Stimulated activated CD4-positive, alpha-beta T cell treated with anti-CD3 and anti-CD28 coated beads, Interleukin-2, amount 100 ng/mL, for 4 hours (primary cell): Measurements from ENCODE around the gene SELE.

Source experiments
- DNase-seq: peaks from one replicate; pipeline ENCODE4 v3.0.0-alpha.2; 2020; ENCODE audit warnings: low read depth

Gene SELE

GRCh38 chr1:169733924-169734323 is at the start of gene SELE:
Gene SELE, minus strand, starts transcription at chr1:169734079. Its CDS starts 467 bp downstream, at chr1:169733612.
- no peak for DNase-seq

DNA sequence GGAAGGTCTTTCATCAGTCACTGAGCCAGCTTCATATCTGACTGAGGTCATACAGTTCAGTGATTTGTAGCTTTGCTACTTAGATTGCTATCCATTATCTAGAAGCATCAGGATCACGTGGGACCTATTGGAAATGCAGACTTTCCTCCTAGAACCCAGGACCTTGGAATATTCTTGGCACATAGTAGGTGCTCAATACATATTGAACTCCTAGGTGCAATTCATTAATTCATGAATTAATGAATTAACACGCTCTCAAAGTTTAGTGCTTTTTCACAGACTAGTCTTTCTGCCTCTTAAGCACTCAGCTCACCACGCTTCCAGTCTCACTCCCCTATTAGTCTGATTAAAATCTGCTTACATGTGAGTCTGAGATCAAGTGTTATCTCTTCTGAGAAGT is 48.7 kb upstream of the SELE start:
- DNase-seq, result no peak

DNA sequence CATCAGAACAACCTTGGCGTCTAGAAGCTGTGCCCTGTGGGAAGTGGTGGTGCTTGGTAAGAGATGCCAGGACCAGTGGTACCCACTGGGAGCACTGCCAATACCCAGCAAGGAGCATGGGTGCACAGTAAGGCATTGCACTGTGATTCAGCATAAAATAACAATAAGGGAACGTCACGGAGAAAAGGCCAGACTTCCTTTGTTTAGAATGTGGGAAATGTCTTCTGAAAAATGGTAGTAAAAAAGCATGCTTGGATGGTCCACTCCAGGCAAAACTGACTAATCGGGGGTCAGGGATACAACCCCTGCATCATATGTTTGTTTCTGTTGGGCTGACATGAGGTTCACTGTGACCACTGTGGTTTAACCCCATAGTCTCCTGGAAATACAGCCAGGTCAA is 46.1 kb upstream of the SELE start:
- DNase-seq, result no peak

- no peak for DNase-seq
Observed at GRCh38 chr1:169779150-169779549, 45.3 kb upstream of the SELE start.

DNA sequence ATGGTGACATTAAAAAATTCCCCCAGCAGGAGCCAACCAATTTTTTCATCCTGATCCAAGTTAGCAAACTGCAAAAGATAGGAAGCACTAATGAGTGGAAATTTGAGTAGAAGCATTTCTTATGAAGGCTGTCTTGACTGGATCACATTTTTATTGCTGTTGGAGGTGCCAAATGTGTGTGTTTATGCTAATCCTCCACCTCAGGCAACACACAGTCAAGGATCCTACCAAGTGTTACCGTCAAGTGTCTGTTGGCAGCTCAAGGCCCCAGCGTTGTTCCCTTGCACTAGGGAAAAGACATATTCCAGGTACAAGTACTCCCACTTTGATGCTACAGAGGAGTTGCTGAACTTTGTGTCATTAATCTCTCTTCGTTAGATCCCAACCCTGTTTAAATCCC is 42.6 kb upstream of the SELE start:
- DNase-seq, result no peak

- DNase-seq, result no peak
Observed at GRCh38 chr1:169768161-169768560, 34.3 kb upstream of the SELE start.

- DNase-seq, result no peak
Observed at GRCh38 chr1:169765580-169766331, 31.9 kb upstream of the SELE start.

DNA sequence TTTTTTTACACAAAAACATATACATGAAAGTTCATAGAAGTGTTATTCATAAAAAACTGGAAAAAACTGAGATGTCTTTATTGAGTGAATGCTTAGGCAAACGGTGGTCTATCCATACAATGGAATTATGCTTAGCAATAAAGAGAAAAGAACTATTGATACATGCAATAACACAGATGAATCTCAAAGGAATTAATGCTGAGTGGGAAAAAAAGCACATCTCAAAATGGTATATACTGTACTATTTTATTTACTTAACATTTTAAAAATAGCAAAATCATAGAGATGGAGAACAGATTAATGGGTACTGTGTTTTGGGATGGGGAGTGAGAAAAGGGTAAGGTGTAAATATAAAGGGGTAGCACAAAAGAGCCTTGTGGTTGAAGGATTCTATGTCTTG is 31.0 kb upstream of the SELE start:
- DNase-seq, result no peak

DNA sequence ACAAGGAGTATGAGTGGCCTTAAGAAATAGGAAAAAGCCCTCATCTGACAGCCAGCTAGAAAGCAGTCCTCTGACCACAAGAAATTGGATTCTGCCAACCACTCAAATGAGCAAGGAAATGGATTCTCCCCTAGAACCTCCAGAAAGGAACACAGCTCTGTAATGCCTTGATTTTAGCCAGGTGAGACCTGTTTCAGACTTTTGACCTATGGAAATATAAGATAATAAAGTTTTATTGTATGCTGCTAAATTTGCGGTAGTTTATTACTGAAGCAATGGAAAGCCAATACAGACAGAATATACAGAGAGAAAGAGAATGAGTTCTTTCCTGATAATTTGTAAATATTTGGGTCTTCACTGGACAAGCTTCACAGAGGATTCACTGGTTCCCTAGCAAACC is 28.8 kb upstream of the SELE start:
- DNase-seq, result no peak

- no peak for DNase-seq
Observed at GRCh38 chr1:169759038-169759437, 25.2 kb upstream of the SELE start.

GRCh38 chr1:169753549-169753948 is 19.7 kb upstream of the SELE start:
- DNase-seq, result no peak

- DNase-seq, result no peak
Observed at GRCh38 chr1:169750041-169750440, 16.2 kb upstream of the SELE start.

DNA sequence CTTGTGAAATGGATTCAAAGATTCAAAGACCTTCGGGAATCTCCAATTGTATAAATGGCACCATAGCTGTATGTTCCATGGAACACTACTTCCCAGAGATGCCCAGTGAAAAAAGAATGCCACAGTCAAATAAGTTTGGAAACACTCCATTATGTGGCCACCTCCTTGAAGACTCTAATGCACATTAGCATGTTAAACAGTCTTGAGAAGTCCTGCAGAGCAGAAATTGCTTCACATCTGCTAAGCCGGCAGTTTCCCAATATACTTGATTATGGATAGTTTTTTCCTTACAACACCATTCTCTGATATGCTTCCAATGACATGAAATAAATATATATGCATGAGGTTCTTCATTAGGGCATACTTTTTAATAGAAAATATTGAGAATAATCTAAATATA is 12.7 kb upstream of the SELE start:
- DNase-seq, result no peak

GRCh38 chr1:169745015-169745861 is 11.4 kb upstream of the SELE start:
- DNase-seq, result no peak

DNA sequence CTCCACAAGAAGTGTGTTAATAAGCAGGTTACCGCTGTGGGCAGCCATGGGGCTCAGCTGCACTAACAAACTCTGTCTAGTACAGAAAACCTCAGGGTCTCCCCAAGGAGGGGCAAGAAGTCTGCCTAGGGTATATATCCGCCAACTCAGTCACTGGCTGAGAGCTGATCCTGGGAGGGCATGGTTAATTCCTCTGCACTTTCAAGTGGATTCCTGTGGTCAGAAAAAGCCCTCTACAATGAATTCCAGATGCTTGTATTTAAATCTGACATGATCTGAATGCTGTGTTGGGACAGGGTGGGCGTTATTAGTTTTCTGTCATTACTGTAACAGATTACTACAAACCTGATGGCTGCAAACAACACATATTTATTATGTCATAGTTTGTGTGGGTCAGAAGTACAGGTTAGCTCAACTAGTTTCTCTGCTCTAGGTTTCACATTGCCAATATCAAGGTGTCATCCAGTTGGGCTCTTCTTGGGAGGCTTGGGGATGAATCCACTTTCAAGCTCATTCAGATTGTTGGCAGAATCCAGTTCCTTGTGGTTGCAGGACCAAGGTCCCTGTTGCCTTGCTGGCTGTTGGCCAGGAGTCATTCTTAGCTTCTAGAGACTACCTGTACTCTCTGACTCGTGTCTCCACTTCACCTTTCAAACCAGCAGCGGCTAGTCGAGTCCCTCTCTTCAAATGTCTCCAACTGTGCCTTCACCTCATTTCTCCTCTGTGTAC is 8.0 kb upstream of the SELE start:
- no peak for DNase-seq

- no peak for DNase-seq
Observed at GRCh38 chr1:169739980-169740379, 6.1 kb upstream of the SELE start.

GRCh38 chr1:169731446-169731845 is 2.4 kb downstream of the SELE start:
- DNase-seq, result no peak

GRCh38 chr1:169729991-169730390 is 3.9 kb downstream of the SELE start:
- DNase-seq, result no peak

- no peak for DNase-seq
Observed at GRCh38 chr1:169727307-169727706, 6.6 kb downstream of the SELE start.

- no peak for DNase-seq
Observed at GRCh38 chr1:169726851-169727250, 7.0 kb downstream of the SELE start.

DNA sequence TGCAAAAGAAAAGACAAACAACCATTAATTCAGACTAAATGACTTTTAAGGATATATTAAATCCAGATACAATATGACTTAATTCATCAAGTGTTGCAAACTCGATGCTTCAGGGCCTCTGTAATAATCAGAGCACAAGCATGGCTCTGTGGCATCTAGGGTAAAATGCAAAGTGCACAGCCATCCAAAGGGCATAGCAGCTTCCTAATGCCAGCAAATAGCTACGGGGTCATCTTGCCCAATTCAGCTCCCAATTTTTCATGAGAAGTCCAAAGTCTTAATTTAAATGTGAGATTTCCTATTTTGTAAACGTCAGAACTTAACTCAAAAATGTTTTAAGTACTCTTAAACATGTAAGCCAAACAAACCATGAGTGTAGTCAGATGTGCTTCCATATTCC is 7.9 kb downstream of the SELE start:
- DNase-seq, result no peak

DNA sequence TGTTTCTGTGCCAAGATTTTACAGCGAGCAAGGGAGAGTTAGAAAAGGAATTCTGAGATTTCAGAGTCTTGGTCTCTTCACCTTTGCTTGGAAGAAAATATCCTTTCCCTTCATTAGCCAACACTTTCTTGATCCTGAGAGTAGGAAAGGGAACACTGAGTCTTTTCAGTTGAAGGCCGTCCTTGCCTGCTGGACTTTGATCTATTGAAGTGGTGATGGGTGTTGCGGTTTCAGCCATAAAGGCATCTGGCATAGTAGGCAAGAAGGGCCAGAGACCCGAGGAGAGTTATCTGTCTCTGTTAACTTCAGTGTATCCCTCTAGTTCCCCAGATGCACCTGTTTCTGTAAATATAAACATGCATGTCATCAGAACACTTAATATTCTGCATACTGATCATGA is 9.7 kb downstream of the SELE start:
- no peak for DNase-seq

DNA sequence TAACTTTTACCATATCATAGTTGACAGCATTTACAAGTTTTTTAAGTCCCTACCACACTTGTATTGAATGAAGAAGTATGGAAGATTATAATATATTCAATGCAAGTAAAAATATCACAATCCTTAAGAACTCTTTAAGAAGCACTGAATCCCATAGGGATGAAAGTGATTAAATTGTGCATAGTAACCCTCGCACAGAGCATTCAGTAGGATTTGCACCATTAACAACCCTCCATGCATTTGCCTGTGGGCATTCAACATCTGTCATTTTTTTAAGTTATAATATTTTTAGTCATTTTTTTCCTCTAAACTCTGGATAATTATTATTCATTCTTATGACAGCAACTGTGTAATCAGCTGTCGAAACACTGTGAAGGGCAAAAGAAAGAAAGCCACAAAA is 10.1 kb downstream of the SELE start:
- DNase-seq, result no peak
